ENCODE results near the gene PPAT.

PPAT gene

DNA sequence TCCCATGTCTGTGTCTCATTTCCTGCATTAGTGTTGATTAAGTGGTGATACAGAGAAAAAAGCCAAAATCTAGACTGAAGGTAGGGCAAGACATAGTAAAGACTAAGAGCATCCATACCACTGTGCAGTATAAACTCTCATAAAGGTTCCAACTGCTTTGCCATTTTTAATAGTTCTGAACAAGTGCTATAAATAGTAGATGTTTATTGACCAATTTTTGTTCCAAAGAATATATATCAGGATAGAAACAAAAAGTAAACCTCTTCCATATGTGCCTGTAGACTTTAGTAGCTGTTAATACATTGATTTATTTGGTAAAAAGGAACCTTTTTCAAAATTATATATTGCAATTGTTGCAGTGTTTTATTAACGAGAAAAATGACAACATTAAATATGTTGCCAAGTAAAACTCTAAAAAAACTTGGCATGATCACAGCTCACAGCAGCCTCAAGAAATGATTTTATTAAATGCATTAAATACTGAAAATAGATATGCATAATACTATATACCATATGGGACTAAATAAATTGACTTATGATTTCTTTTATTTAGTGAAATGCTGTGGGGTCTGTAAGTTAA lies 25.8 kb downstream of the PPAT start:
- WGBS (ENCODE audit: extremely low coverage, insufficient coverage, low lambda C conversion rate) = no CpG with 5 or more reads among the region's 1 CpG
- no peak overlapping the region for H3K9ac ChIP-seq (ENCODE audit: low read length)
- H3K27me3 ChIP-seq (ENCODE audit: insufficient read depth, low read length, poor library complexity) = no peaks in the 10 kb centered on the region
- no peak overlapping the region for H3K27ac ChIP-seq (ENCODE audit: low read depth, low read length)
- H3K36me3 ChIP-seq (ENCODE audit: control insufficient read depth, insufficient read depth, low read length) = no peaks in the 10 kb centered on the region
- H2AK5ac ChIP-seq (ENCODE audit: low read length) = no peak overlapping the region
- DNase-seq = no peak
- H4K8ac ChIP-seq (ENCODE audit: low read depth, low read length) = no peak overlapping the region
- no peak overlapping the region for H3K18ac ChIP-seq (ENCODE audit: low read length)
- no peak overlapping the region for H3K23ac ChIP-seq (ENCODE audit: low read length)
- H3K56ac ChIP-seq (ENCODE audit: low read length) = no peak overlapping the region
- peaks cover 1% of the 10 kb centered on the region for H3K79me1 ChIP-seq (ENCODE audit: low read length)
- H3K4me2 ChIP-seq (ENCODE audit: low read length) = no peak overlapping the region
- no peak overlapping the region for H4K5ac ChIP-seq (ENCODE audit: low read length)
- H3K4me1 ChIP-seq (ENCODE audit: control insufficient read depth, low read depth, low read length) = no peaks in the 10 kb centered on the region
- H2BK15ac ChIP-seq (replicated peaks; ENCODE audit: low read depth) = no peak overlapping the region
- H3K79me2 ChIP-seq (ENCODE audit: control insufficient read depth, insufficient read depth, low read length) = peaks cover 30% of the 10 kb centered on the region
- no peak overlapping the region for H2BK5ac ChIP-seq (ENCODE audit: low read length)
- H3K4ac ChIP-seq (ENCODE audit: low read depth, low read length) = no peak overlapping the region
- no peak overlapping the region for H2BK120ac ChIP-seq (ENCODE audit: low read depth, low read length)
- no peak overlapping the region for H3K4me3 ChIP-seq (ENCODE audit: low read length)

DNA sequence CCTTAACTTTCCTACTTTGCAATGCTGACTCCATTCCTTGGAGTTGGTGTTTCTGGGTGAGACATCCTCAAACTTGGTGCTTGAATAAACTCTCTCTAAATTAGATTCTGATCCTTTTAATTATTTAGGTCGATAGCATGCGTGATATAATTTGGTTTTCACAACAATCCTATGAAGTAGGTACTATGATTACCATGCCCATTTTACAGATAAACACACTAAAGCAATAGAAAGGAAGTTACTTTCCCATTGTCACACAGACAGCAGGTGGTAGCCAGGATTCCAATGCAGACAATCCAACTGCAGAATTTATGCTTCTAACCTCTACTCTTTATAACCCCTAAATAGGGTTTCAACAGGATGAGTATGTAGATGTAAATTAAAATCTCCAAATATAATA lies 26.4 kb downstream of the PPAT start:
- Histone ChIP-seq H3K4me1 (ENCODE audit: control insufficient read depth, low read depth, low read length) (no peaks in the 10 kb centered on the region), H3K4me2 (ENCODE audit: low read length) (no peak overlapping the region), H3K27ac (ENCODE audit: low read depth, low read length) (no peak overlapping the region), H3K79me1 (ENCODE audit: low read length) (peaks cover 1% of the 10 kb centered on the region), H2AK5ac (ENCODE audit: low read length) (no peak overlapping the region), H3K18ac (ENCODE audit: low read length) (no peak overlapping the region), H3K56ac (ENCODE audit: low read length) (no peak overlapping the region), H2BK15ac (replicated peaks; ENCODE audit: low read depth) (no peak overlapping the region), H3K36me3 (ENCODE audit: control insufficient read depth, insufficient read depth, low read length) (no peaks in the 10 kb centered on the region), H3K79me2 (ENCODE audit: control insufficient read depth, insufficient read depth, low read length) (peaks cover 24% of the 10 kb centered on the region), H4K5ac (ENCODE audit: low read length) (no peak overlapping the region), H3K27me3 (ENCODE audit: insufficient read depth, low read length, poor library complexity) (no peaks in the 10 kb centered on the region), H3K23ac (ENCODE audit: low read length) (no peak overlapping the region), H3K4ac (ENCODE audit: low read depth, low read length) (no peak overlapping the region), H2BK120ac (ENCODE audit: low read depth, low read length) (no peak overlapping the region), H3K9ac (ENCODE audit: low read length) (no peak overlapping the region), H4K8ac (ENCODE audit: low read depth, low read length) (no peak overlapping the region), H3K4me3 (ENCODE audit: low read length) (no peak overlapping the region), H2BK5ac (ENCODE audit: low read length) (no peak overlapping the region)
- no peak for DNase-seq
- WGBS (ENCODE audit: extremely low coverage, insufficient coverage, low lambda C conversion rate) = no CpG with 5 or more reads among the region's 2 CpGs

DNA sequence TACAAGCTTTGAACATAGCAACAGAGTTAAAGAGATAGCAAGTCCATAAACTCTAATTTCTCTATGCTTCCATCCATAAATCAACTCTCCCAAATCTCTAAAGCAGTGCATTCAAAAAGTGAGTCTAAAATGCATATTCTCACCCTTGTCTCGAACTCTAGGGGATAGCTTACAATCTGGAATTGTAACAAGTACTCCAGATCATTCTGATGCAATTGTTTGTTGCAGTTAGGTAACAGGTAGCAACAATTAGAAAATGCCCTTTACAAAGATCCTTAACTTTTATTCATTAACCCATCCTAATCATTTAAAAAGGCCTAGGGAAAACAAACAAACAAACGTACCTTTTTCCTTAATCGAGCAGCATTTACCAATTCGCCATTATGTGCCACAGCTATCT lies 29.3 kb downstream of the PPAT start:
- Histone ChIP-seq H3K23ac (ENCODE audit: low read length) (no peak overlapping the region), H3K36me3 (ENCODE audit: control insufficient read depth, insufficient read depth, low read length) (no peaks in the 10 kb centered on the region), H2BK15ac (replicated peaks; ENCODE audit: low read depth) (no peak overlapping the region), H4K5ac (ENCODE audit: low read length) (no peak overlapping the region), H3K79me2 (ENCODE audit: control insufficient read depth, insufficient read depth, low read length) (peaks cover 12% of the 10 kb centered on the region), H3K4me2 (ENCODE audit: low read length) (no peak overlapping the region), H2AK5ac (ENCODE audit: low read length) (no peak overlapping the region), H3K4me3 (ENCODE audit: low read length) (no peak overlapping the region), H3K27ac (ENCODE audit: low read depth, low read length) (no peak overlapping the region), H3K27me3 (ENCODE audit: insufficient read depth, low read length, poor library complexity) (no peaks in the 10 kb centered on the region), H3K4me1 (ENCODE audit: control insufficient read depth, low read depth, low read length) (no peaks in the 10 kb centered on the region), H4K8ac (ENCODE audit: low read depth, low read length) (no peak overlapping the region), H3K9ac (ENCODE audit: low read length) (no peak overlapping the region), H2BK5ac (ENCODE audit: low read length) (no peak overlapping the region), H3K56ac (ENCODE audit: low read length) (no peak overlapping the region), H2BK120ac (ENCODE audit: low read depth, low read length) (no peak overlapping the region), H3K18ac (ENCODE audit: low read length) (no peak overlapping the region), H3K4ac (ENCODE audit: low read depth, low read length) (no peak overlapping the region), H3K79me1 (ENCODE audit: low read length) (peaks cover 1% of the 10 kb centered on the region)
- WGBS (ENCODE audit: extremely low coverage, insufficient coverage, low lambda C conversion rate) = no CpG with 5 or more reads among the region's 4 CpGs
- DNase-seq = no peak

DNA sequence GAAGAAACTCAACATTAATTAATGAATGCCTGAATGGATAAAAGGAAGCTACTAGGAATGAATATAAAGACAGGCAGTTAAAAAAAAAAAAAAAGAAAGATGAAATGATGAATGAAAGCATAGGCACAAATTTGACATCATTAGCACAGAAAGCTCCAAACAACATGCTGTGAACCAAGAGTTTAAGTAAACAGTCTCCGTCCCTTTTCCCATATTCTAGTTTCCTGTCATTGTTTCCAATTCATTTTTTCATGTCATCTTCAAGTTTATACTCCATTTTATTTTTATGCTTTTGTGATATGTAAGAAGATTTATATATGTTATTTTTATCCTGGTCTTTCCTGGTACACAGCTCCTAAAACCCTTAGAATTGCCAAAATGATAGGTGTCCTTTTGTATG lies 30.4 kb downstream of the PPAT start:
- Histone ChIP-seq H3K79me2 (ENCODE audit: control insufficient read depth, insufficient read depth, low read length) (peaks cover 9% of the 10 kb centered on the region), H2BK15ac (replicated peaks; ENCODE audit: low read depth) (no peak overlapping the region), H2AK5ac (ENCODE audit: low read length) (no peak overlapping the region), H3K23ac (ENCODE audit: low read length) (no peak overlapping the region), H3K4me1 (ENCODE audit: control insufficient read depth, low read depth, low read length) (no peaks in the 10 kb centered on the region), H2BK120ac (ENCODE audit: low read depth, low read length) (no peak overlapping the region), H3K4me3 (ENCODE audit: low read length) (no peak overlapping the region), H3K4ac (ENCODE audit: low read depth, low read length) (no peak overlapping the region), H3K18ac (ENCODE audit: low read length) (no peak overlapping the region), H3K27me3 (ENCODE audit: insufficient read depth, low read length, poor library complexity) (no peaks in the 10 kb centered on the region), H4K5ac (ENCODE audit: low read length) (no peak overlapping the region), H3K79me1 (ENCODE audit: low read length) (peaks cover 1% of the 10 kb centered on the region), H3K27ac (ENCODE audit: low read depth, low read length) (no peak overlapping the region), H2BK5ac (ENCODE audit: low read length) (no peak overlapping the region), H3K4me2 (ENCODE audit: low read length) (no peak overlapping the region), H3K36me3 (ENCODE audit: control insufficient read depth, insufficient read depth, low read length) (no peaks in the 10 kb centered on the region), H3K9ac (ENCODE audit: low read length) (no peak overlapping the region), H3K56ac (ENCODE audit: low read length) (no peak overlapping the region), H4K8ac (ENCODE audit: low read depth, low read length) (no peak overlapping the region)
- no peak for DNase-seq
- WGBS (ENCODE audit: extremely low coverage, insufficient coverage, low lambda C conversion rate) = no CpG with 5 or more reads among the region's 1 CpG

DNA sequence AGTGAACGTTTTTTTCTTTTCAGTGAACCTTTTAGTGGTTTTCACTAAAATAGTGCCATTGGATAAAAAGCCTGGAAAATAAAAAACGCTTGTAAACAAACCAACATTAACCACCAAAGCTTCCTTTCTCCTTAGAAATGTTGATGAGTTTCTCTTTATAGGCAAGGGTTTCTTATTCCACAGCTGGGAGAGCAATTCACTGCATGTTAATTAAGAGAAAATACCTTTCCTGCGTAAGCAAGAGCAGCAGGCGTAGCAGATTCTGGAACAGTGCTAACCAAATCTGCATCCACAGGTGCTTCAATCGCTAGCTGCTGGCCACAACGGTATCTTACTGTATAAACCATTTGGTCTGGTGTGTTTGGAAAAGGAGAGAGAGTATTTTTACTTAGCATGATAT lies 34.9 kb downstream of the PPAT start:
- Histone ChIP-seq H3K36me3 (ENCODE audit: control insufficient read depth, insufficient read depth, low read length) (no peaks in the 10 kb centered on the region), H2BK120ac (ENCODE audit: low read depth, low read length) (no peak overlapping the region)
- WGBS (ENCODE audit: extremely low coverage, insufficient coverage, low lambda C conversion rate) = no CpG with 5 or more reads among the region's 6 CpGs

DNA sequence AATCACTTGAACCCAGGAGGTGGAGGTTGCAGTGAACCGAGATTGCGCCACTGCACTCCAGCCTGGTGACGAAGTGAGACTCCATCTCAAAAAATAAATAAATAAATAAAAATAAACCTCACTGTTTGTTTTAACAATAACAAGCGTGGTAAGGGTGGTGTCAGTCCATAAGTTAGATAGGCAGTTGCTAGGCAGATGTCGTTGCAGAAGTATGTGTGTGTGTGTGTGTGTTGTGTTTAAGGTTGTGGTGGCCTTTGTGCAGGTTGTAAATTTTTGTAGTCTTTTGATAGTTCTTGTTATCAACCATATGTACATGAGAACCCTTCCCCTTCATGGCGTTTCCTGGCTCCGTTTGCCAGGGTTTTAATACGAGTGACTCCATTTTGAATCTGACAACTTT lies 44.1 kb downstream of the PPAT start:
- no peak overlapping the region for H4K8ac ChIP-seq (ENCODE audit: low read depth, low read length)
- no peak overlapping the region for H2BK5ac ChIP-seq (ENCODE audit: low read length)
- H3K9ac ChIP-seq (ENCODE audit: low read length) = no peak overlapping the region
- no peak for DNase-seq
- no peaks in the 10 kb centered on the region for H3K27me3 ChIP-seq (ENCODE audit: insufficient read depth, low read length, poor library complexity)
- no peaks in the 10 kb centered on the region for H3K79me2 ChIP-seq (ENCODE audit: control insufficient read depth, insufficient read depth, low read length)
- no peak overlapping the region for H3K4me2 ChIP-seq (ENCODE audit: low read length)
- H3K18ac ChIP-seq (ENCODE audit: low read length) = no peak overlapping the region
- H4K5ac ChIP-seq (ENCODE audit: low read length) = no peak overlapping the region
- H3K4ac ChIP-seq (ENCODE audit: low read depth, low read length) = no peak overlapping the region
- no peak overlapping the region for H2AK5ac ChIP-seq (ENCODE audit: low read length)
- no peaks in the 10 kb centered on the region for H3K79me1 ChIP-seq (ENCODE audit: low read length)
- no peak overlapping the region for H3K23ac ChIP-seq (ENCODE audit: low read length)
- no peak overlapping the region for H3K4me3 ChIP-seq (ENCODE audit: low read length)
- H3K4me1 ChIP-seq (ENCODE audit: control insufficient read depth, low read depth, low read length) = peaks cover 2% of the 10 kb centered on the region
- no peak overlapping the region for H3K56ac ChIP-seq (ENCODE audit: low read length)
- H3K36me3 ChIP-seq (ENCODE audit: control insufficient read depth, insufficient read depth, low read length) = no peaks in the 10 kb centered on the region
- no peak overlapping the region for H2BK120ac ChIP-seq (ENCODE audit: low read depth, low read length)
- no peak overlapping the region for H2BK15ac ChIP-seq (replicated peaks; ENCODE audit: low read depth)
- WGBS (ENCODE audit: extremely low coverage, insufficient coverage, low lambda C conversion rate) = no CpG with 5 or more reads among the region's 8 CpGs
- H3K27ac ChIP-seq (ENCODE audit: low read depth, low read length) = no peak overlapping the region

More for the DNA sequence above, 34.9 kb downstream of the PPAT start:
- H4K5ac ChIP-seq (ENCODE audit: low read length) = no peak overlapping the region
- H3K27me3 ChIP-seq (ENCODE audit: insufficient read depth, low read length, poor library complexity) = no peaks in the 10 kb centered on the region
- no peak overlapping the region for H2BK15ac ChIP-seq (replicated peaks; ENCODE audit: low read depth)
- H3K23ac ChIP-seq (ENCODE audit: low read length) = no peak overlapping the region
- H3K56ac ChIP-seq (ENCODE audit: low read length) = no peak overlapping the region
- DNase-seq = no peak
- no peak overlapping the region for H3K9ac ChIP-seq (ENCODE audit: low read length)
- no peaks in the 10 kb centered on the region for H3K79me2 ChIP-seq (ENCODE audit: control insufficient read depth, insufficient read depth, low read length)
- H3K4me1 ChIP-seq (ENCODE audit: control insufficient read depth, low read depth, low read length) = no peaks in the 10 kb centered on the region
- no peak overlapping the region for H3K27ac ChIP-seq (ENCODE audit: low read depth, low read length)
- no peak overlapping the region for H4K8ac ChIP-seq (ENCODE audit: low read depth, low read length)
- no peak overlapping the region for H3K18ac ChIP-seq (ENCODE audit: low read length)
- no peak overlapping the region for H3K4me2 ChIP-seq (ENCODE audit: low read length)
- H3K79me1 ChIP-seq (ENCODE audit: low read length) = no peaks in the 10 kb centered on the region
- no peak overlapping the region for H3K4ac ChIP-seq (ENCODE audit: low read depth, low read length)
- no peak overlapping the region for H3K4me3 ChIP-seq (ENCODE audit: low read length)
- no peak overlapping the region for H2AK5ac ChIP-seq (ENCODE audit: low read length)
- no peak overlapping the region for H2BK5ac ChIP-seq (ENCODE audit: low read length)
